A673 (cell line): ENCODE data around the gene LIPJ.

Experiments used
- CTCF ChIP-seq: fragments of 300-800, 200-600 bp; sonication (generic); conservative IDR thresholded peaks from 2 replicates; pipeline ENCODE4 v1.5.1; 2017; ENCODE audit warnings: low read depth, mild to moderate bottlenecking, antibody characterized with exemption, low read length, moderate library complexity, mixed read lengths
- EZH2 ChIP-seq: fragments of 200-600 bp; sonication (generic); IDR thresholded peaks from 2 replicates; pipeline ENCODE4 v1.6.1; 2017; ENCODE audit warnings: borderline replicate concordance, low read depth, mild to moderate bottlenecking, mixed read lengths, antibody characterized with exemption, low read length; ENCODE audit not compliant: poor library complexity, severe bottlenecking

GRCh38 chr10:88583584-88583957 is 3.0 kb upstream of the LIPJ start:
- TF ChIP-seq CTCF (no peak), EZH2 (no peak)
